Measurements from ENCODE around the gene SLU7.

GRCh38 chr5:160360310-160360709 is 58.6 kb downstream of the SLU7 start:
- TF ChIP-seq YY1 (IDR thresholded peaks at IDR 0.05; ENCODE audit: extremely low read depth, insufficient replicate concordance, low read depth, low read length) (no peak), SRF (IDR thresholded peaks at IDR 0.05; ENCODE audit: low read depth) (no peak), RAD21 (IDR thresholded peaks at IDR 0.05; ENCODE audit: low read depth) (no peak), POLR2AphosphoS5 (IDR thresholded peaks at IDR 0.05; ENCODE audit: low read depth, low read length) (no peak), POLR2A (IDR thresholded peaks at IDR 0.05; ENCODE audit: borderline replicate concordance, extremely low read depth, insufficient read depth, insufficient read length) (no peak), JUND (IDR thresholded peaks at IDR 0.05) (no peak), EZH2 (IDR thresholded peaks at IDR 0.05) (no peak), TCF7L2 (IDR thresholded peaks at IDR 0.05; ENCODE audit: borderline replicate concordance, extremely low read depth, insufficient read depth, insufficient read length) (no peak), EZH2phosphoT487 (IDR thresholded peaks at IDR 0.05; ENCODE audit: borderline replicate concordance) (no peak)
- TF ChIP-seq, protein P1, sequence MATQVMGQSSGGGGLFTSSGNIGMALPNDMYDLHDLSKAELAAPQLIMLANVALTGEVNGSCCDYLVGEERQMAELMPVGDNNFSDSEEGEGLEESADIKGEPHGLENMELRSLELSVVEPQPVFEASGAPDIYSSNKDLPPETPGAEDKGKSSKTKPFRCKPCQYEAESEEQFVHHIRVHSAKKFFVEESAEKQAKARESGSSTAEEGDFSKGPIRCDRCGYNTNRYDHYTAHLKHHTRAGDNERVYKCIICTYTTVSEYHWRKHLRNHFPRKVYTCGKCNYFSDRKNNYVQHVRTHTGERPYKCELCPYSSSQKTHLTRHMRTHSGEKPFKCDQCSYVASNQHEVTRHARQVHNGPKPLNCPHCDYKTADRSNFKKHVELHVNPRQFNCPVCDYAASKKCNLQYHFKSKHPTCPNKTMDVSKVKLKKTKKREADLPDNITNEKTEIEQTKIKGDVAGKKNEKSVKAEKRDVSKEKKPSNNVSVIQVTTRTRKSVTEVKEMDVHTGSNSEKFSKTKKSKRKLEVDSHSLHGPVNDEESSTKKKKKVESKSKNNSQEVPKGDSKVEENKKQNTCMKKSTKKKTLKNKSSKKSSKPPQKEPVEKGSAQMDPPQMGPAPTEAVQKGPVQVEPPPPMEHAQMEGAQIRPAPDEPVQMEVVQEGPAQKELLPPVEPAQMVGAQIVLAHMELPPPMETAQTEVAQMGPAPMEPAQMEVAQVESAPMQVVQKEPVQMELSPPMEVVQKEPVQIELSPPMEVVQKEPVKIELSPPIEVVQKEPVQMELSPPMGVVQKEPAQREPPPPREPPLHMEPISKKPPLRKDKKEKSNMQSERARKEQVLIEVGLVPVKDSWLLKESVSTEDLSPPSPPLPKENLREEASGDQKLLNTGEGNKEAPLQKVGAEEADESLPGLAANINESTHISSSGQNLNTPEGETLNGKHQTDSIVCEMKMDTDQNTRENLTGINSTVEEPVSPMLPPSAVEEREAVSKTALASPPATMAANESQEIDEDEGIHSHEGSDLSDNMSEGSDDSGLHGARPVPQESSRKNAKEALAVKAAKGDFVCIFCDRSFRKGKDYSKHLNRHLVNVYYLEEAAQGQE (IDR thresholded peaks at IDR 0.05; ENCODE audit: low read depth), result no peak
- TF ChIP-seq, protein P2, sequence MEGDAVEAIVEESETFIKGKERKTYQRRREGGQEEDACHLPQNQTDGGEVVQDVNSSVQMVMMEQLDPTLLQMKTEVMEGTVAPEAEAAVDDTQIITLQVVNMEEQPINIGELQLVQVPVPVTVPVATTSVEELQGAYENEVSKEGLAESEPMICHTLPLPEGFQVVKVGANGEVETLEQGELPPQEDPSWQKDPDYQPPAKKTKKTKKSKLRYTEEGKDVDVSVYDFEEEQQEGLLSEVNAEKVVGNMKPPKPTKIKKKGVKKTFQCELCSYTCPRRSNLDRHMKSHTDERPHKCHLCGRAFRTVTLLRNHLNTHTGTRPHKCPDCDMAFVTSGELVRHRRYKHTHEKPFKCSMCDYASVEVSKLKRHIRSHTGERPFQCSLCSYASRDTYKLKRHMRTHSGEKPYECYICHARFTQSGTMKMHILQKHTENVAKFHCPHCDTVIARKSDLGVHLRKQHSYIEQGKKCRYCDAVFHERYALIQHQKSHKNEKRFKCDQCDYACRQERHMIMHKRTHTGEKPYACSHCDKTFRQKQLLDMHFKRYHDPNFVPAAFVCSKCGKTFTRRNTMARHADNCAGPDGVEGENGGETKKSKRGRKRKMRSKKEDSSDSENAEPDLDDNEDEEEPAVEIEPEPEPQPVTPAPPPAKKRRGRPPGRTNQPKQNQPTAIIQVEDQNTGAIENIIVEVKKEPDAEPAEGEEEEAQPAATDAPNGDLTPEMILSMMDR (IDR thresholded peaks at IDR 0.05 in 2 of 3, conservative IDR thresholded peaks at IDR 0.05 in 1 of 3; ENCODE audit: borderline replicate concordance in 1 of 3, insufficient read depth in 1 of 3, low read depth in 2 of 3, low read length in 2 of 3), result no peak
